H1 (cell line): ENCODE results near the gene TUBA4B. TPM values are rescaled to one million over a fixed set of nuclear protein-coding genes. Genes with fewer than 3 reads are reported as not detected.
A peak's percentile ranks its signal among the peaks of the same experiment; 100 is the strongest.

Experiments
- CTCF ChIA-PET: fragments of 300-600 bp; sonication (Branson Sonifier 250); formaldehyde crosslinking; loops from one replicate; lab custom pipeline; 2021; ENCODE audit not compliant: partially characterized antibody; lab: Charles Lee
- POLR2A ChIA-PET: fragments of 300-600 bp; sonication (Branson Sonifier 250); formaldehyde crosslinking; loops from one replicate; lab custom pipeline; 2021; ENCODE audit warnings: inconsistent platforms; ENCODE audit not compliant: partially characterized antibody; lab: Charles Lee
- DNase-seq, 2 experiments: peaks; one replicate each; pipeline versions ENCODE4 v3.0.0 to v3.0.0-alpha.2; 2010 to 2022; ENCODE audit warnings: low spot score in 2 of 2, low read depth in 1 of 2, mixed read lengths in 1 of 2
- FAIRE-seq: peaks from 2 replicates; lab custom pipeline; 2011; peaks lifted over from hg19 to GRCh38; lab: Jason Lieb, UNC
- H2AFZ ChIP-seq: 2 replicates; pipeline ENCODE4 v1.8.1; 2012; ENCODE audit warnings: low read length, inconsistent platforms
- H2AK5ac ChIP-seq: 2 replicates; pipeline ENCODE4 v1.6.1; 2013; ENCODE audit warnings: low read depth, low read length
- H2BK120ac ChIP-seq: replicated peaks from 2 replicates; pipeline ENCODE3; 2013; ENCODE audit warnings: low read depth, low read length, inconsistent platforms
- H2BK12ac ChIP-seq: 2 replicates; pipeline ENCODE4 v1.6.1; 2013; ENCODE audit warnings: low read depth, low read length
- H2BK15ac ChIP-seq: 2 replicates; pipeline ENCODE4 v1.6.1; 2013; ENCODE audit warnings: low read length
- H2BK20ac ChIP-seq: 2 replicates; pipeline ENCODE4 v1.6.1; 2013; ENCODE audit warnings: low read length
- H2BK5ac ChIP-seq: 2 replicates; pipeline ENCODE4 v1.6.1; 2013; ENCODE audit warnings: low read depth, low read length
- H3K14ac ChIP-seq: 2 replicates; pipeline ENCODE4 v1.6.1; 2013; ENCODE audit warnings: inconsistent platforms; ENCODE audit not compliant: insufficient read length
- H3K18ac ChIP-seq: 2 replicates; pipeline ENCODE4 v1.6.1; 2013; ENCODE audit warnings: low read length; ENCODE audit errors: extremely low read depth
- H3K23ac ChIP-seq: 2 replicates; pipeline ENCODE4 v1.6.1; 2013; ENCODE audit warnings: inconsistent platforms; ENCODE audit not compliant: insufficient read length
- H3K23me2 ChIP-seq: 2 replicates; pipeline ENCODE4 v1.6.1; 2013; ENCODE audit warnings: low read depth, low read length
- H3K27ac ChIP-seq: 2 replicates; pipeline ENCODE4 v1.6.1; 2011; ENCODE audit warnings: low read depth, low read length, inconsistent platforms
- H3K27me3 ChIP-seq, 4 experiments: replicated peaks in 1 of 4; 1 replicate in 1 of 4; 2 replicates in 3 of 4; pipeline versions ENCODE4 v1.6.1 to v1.8.1; 2011 to 2013; ENCODE audit warnings: low read length in 3 of 4, mild to moderate bottlenecking in 3 of 4, inconsistent platforms in 2 of 4, mixed read lengths in 2 of 4, moderate library complexity in 1 of 4; ENCODE audit not compliant: control insufficient read depth in 3 of 4, insufficient read depth in 3 of 4; ENCODE audit errors: extremely low read depth in 1 of 4
- H3K36me3 ChIP-seq, 4 experiments: 2 replicates each; pipeline versions ENCODE4 v1.6.1 to v1.8.1; 2011 to 2013; ENCODE audit warnings: mild to moderate bottlenecking in 4 of 4, low read length in 3 of 4, moderate library complexity in 2 of 4, control low read depth in 1 of 4, inconsistent platforms in 1 of 4; ENCODE audit not compliant: insufficient read depth in 4 of 4, control insufficient read depth in 2 of 4
- H3K4ac ChIP-seq: replicated peaks from 2 replicates; pipeline ENCODE3; 2013; ENCODE audit warnings: low read length, low read depth, mixed read lengths, inconsistent platforms; ENCODE audit not compliant: insufficient read length
- H3K4me1 ChIP-seq, 4 experiments: replicated peaks in 1 of 4; 1 replicate in 1 of 4; 2 replicates in 3 of 4; pipeline versions ENCODE4 v1.6.1 to v1.8.1; 2011 to 2013; ENCODE audit warnings: low read length in 3 of 4, inconsistent platforms in 2 of 4, mixed read lengths in 1 of 4; ENCODE audit not compliant: insufficient read depth in 4 of 4, control insufficient read depth in 3 of 4
- H3K4me2 ChIP-seq, 2 experiments: 2 replicates each; pipeline versions ENCODE4 v1.6.1 to v1.8.1; 2011 to 2013; ENCODE audit warnings: low read depth in 2 of 2, low read length in 2 of 2, control low read depth in 1 of 2, inconsistent platforms in 1 of 2, mild to moderate bottlenecking in 1 of 2; ENCODE audit not compliant: insufficient read depth in 1 of 2
- H3K4me3 ChIP-seq, 4 experiments: fragments of 200-600, 300-600 bp in 1 of 4; sonication (generic), shearing (Covaris generic), sonication (Bioruptor Twin) in 1 of 4; 2 replicates each; pipeline versions ENCODE4 v1.5.1 to v1.8.1; 2011 to 2016; ENCODE audit warnings: low read length in 4 of 4, low read depth in 3 of 4, control low read depth in 2 of 4, inconsistent platforms in 2 of 4, mild to moderate bottlenecking in 2 of 4, mixed read lengths in 1 of 4, moderate library complexity in 1 of 4; ENCODE audit not compliant: insufficient read depth in 2 of 4; ENCODE audit errors: extremely low read depth in 1 of 4
- H3K56ac ChIP-seq: replicated peaks from 2 replicates; pipeline ENCODE3; 2013; ENCODE audit warnings: low read depth, mild to moderate bottlenecking, mixed read lengths, low read length, inconsistent platforms; ENCODE audit not compliant: insufficient read length
- H3K79me1 ChIP-seq: 2 replicates; pipeline ENCODE4 v1.6.1; 2013; ENCODE audit warnings: low read depth, low read length, control low read depth
- H3K79me2 ChIP-seq, 2 experiments: 2 replicates each; pipeline versions ENCODE4 v1.6.1 to v1.8.1; 2012 to 2013; ENCODE audit warnings: low read length in 2 of 2, mild to moderate bottlenecking in 2 of 2, inconsistent platforms in 1 of 2; ENCODE audit not compliant: insufficient read depth in 2 of 2, control insufficient read depth in 1 of 2
- H3K9ac ChIP-seq, 4 experiments: replicated peaks in 1 of 4; 1 replicate in 1 of 4; 2 replicates in 3 of 4; pipeline versions ENCODE4 v1.6.1 to v1.8.1; 2011 to 2013; ENCODE audit warnings: low read depth in 3 of 4, low read length in 3 of 4, control low read depth in 2 of 4, mild to moderate bottlenecking in 2 of 4, moderate library complexity in 2 of 4, inconsistent platforms in 1 of 4; ENCODE audit errors: extremely low read depth in 1 of 4
- H3K9me3 ChIP-seq, 2 experiments: 2 replicates each; pipeline versions ENCODE4 v1.6.1 to v1.8.1; 2012 to 2013; ENCODE audit warnings: mild to moderate bottlenecking in 2 of 2, moderate library complexity in 2 of 2, control low read depth in 1 of 2, inconsistent platforms in 1 of 2, low read depth in 1 of 2, low read length in 1 of 2, mixed read lengths in 1 of 2; ENCODE audit not compliant: insufficient read depth in 2 of 2
- H4K20me1 ChIP-seq, 2 experiments: replicated peaks in 1 of 2; 2 replicates each; pipeline versions ENCODE3 to v1.8.1; 2011 to 2013; ENCODE audit warnings: inconsistent platforms in 2 of 2, low read length in 2 of 2, mild to moderate bottlenecking in 1 of 2; ENCODE audit not compliant: insufficient read depth in 2 of 2, control insufficient read depth in 1 of 2
- H4K5ac ChIP-seq: 2 replicates; pipeline ENCODE4 v1.6.1; 2013; ENCODE audit warnings: low read length, low read depth, mixed read lengths, inconsistent platforms; ENCODE audit not compliant: insufficient read length
- H4K8ac ChIP-seq: 2 replicates; pipeline ENCODE4 v1.8.0; 2013; ENCODE audit warnings: mild to moderate bottlenecking, moderate library complexity, low read length, inconsistent platforms; ENCODE audit not compliant: insufficient read depth; ENCODE audit errors: extremely low read depth
- H4K91ac ChIP-seq: replicated peaks from 2 replicates; pipeline ENCODE3; 2013; ENCODE audit warnings: low read length, mixed read lengths, inconsistent platforms; ENCODE audit not compliant: insufficient read length
- BACH1 ChIP-seq: IDR thresholded peaks from 2 replicates; pipeline ENCODE4 v1.6.1; 2012; ENCODE audit warnings: low read length, improper control_type of control experiment
- KDM1A ChIP-seq: fragments of 200-600, 300-600 bp; sonication (generic); IDR thresholded peaks from 2 replicates; pipeline ENCODE4 v1.7.1; 2016; ENCODE audit warnings: mild to moderate bottlenecking, low read length, borderline replicate concordance
- whole genome bisulfite sequencing, 2 experiments: shearing (Covaris generic) in 1 of 2; methylation state at CpG; one replicate each; pipeline versions ENCODE4 v1.1.6 to v1.1.7; 2013 to 2015; ENCODE audit warnings: low lambda C conversion rate in 2 of 2, mixed read lengths in 2 of 2, inconsistent platforms in 1 of 2, low coverage in 1 of 2, missing lambda C conversion rate in 1 of 2; ENCODE audit not compliant: insufficient replicate concordance in 2 of 2, insufficient coverage in 1 of 2, insufficient read length in 1 of 2; ENCODE audit errors: extremely low coverage in 1 of 2, missing lambda C conversion rate in 1 of 2; 5-methylcytosine and 5-hydroxymethylcytosine counted together
- polyA plus RNA-seq, 7 experiments: library from polyadenylated mRNA; depleted of rRNA in 3 of 7; stranded (reverse) in 5 of 7; unstranded in 2 of 7; fragments of >200 nt in 5 of 7; fragments of 200-250 nt in 2 of 7; gene quantifications; 1 replicate in 5 of 7; 2 replicates in 1 of 7; 4 replicates in 1 of 7; pipeline versions ENCODE4 v1.2.1 to v1.2.3, GENCODE V29; 2011 to 2013; ENCODE audit warnings: missing spikeins in 2 of 7, mixed read lengths in 2 of 7
- total RNA-seq: library from RNA; stranded (reverse); fragmentation: NEBNext Ultra II Directional; extraction: Animal tissue kit (Norgen Biotek cat#: 25700); gene quantifications from 2 replicates; pipeline ENCODE4 v1.2.1, GENCODE V29; 2021

TUBA4B gene
- total and polyA plus RNA-seq, 2 of the 8 experiments (the other 6 are each of a cell fraction or from before 2014, with no cell fraction given): 0.08 to 0.24 TPM

- H4K5ac ChIP-seq: peak overlapping the region; percentile 78
- H2BK120ac ChIP-seq: no peak overlapping the region
- peaks cover 8% of the 10 kb centered on the region for H3K23me2 ChIP-seq
- peak overlapping the region; percentile 7 for H3K56ac ChIP-seq
- H3K4me3 ChIP-seq: peak overlapping the region; percentile 74 to 81 (median 80)
- H3K4me1 ChIP-seq: peaks cover 0 to 5% (median 3%) of the 10 kb centered on the region in 4 experiments; a peak in 3 of 7 replicates
- peak overlapping the region; percentile 100; the same call in 1 of the 2 replicates for H4K8ac ChIP-seq
- no peak overlapping the region for H2BK5ac ChIP-seq
- no peak overlapping the region for H4K91ac ChIP-seq
- no peak overlapping the region for H2BK15ac ChIP-seq
- no peaks in the 10 kb centered on the region for H4K20me1 ChIP-seq
- H3K27ac ChIP-seq: peak overlapping the region; percentile 91
- no peak overlapping the region for H2BK20ac ChIP-seq
- FAIRE-seq (no peak), DNase-seq (no peak)
- no peak overlapping the region for H3K4ac ChIP-seq
- H3K18ac ChIP-seq: no peak overlapping the region
- no peak overlapping the region for H3K23ac ChIP-seq
- H3K79me2 ChIP-seq: peaks cover 0 to 5% of the 10 kb centered on the region in 2 experiments; a peak in 1 of 4 replicates
- peak overlapping the region in 3 of 4 experiments; percentile 9 to 95 (median 65); a peak in 5 of 7 replicates for H3K9ac ChIP-seq
- H3K79me1 ChIP-seq: 0 out of 2 replicates have a peak, but pooled peaks cover 5% of the 10 kb centered on the region
- peak overlapping the region; percentile 91 to 98 for H3K4me2 ChIP-seq
- WGBS, 2 experiments: 63% methylated on average over 6 of the region's 6 CpGs; no CpG with 5 or more reads in 1 of the 2 experiments
- H3K9me3 ChIP-seq: no peaks in the 10 kb centered on the region
- peaks cover 0 to 3% (median under 1%) of the 10 kb centered on the region in 4 experiments; a peak in 3 of 8 replicates for H3K36me3 ChIP-seq
- no peak overlapping the region for H2BK12ac ChIP-seq
- no peak overlapping the region for H3K14ac ChIP-seq
- CTCF ChIA-PET: interaction anchor here (0.6 to 3.0 kb wide), 17 partner anchors 9 to 296 kb away, joined by 3 to 24 read pairs (median 4); partner anchors contain the start of genes ANKZF1, ATG9A, DNAJB2 and NHEJ1
- H3K27me3 ChIP-seq: no peaks in the 10 kb centered on the region
- no peak overlapping the region for H2AK5ac ChIP-seq
- H2AFZ ChIP-seq: peak overlapping the region; percentile 47; the same call in 1 of the 2 replicates
- TF ChIP-seq KDM1A: peak; percentile 76
- no peak for TF ChIP-seq BACH1
- TF ChIP-seq, all 59 proteins: peak for 1
- POLR2A ChIA-PET: interaction anchor here (1.0 to 14.9 kb wide), 17 partner anchors 9 to 143 kb away, joined by 3 to 190 read pairs (median 6); partner anchors contain the start of genes ABCB6, ANKZF1, ATG9A and DNAJB2
These were observed 8.3 kb upstream of the TUBA4B start for GRCh38 chr2:219244789-219245147.
